Natural killer cell (primary cell): Measurements from ENCODE around the gene NEO1. TPM values are rescaled to one million over a fixed set of nuclear protein-coding genes. Genes with fewer than 3 reads are reported as not detected.
A peak's percentile ranks its signal among the peaks of the same experiment; 100 is the strongest.

Experiments
- ATAC-seq, 3 donors: fragments of 150-1000 bp in 2 of 3; fragments of 200-7000 bp in 1 of 3; cut with Tn5 transposase; 1 replicate in 1 of 3; 2 replicates in 2 of 3; pipeline ENCODE4 v1.10.0; 2021; ENCODE audit warnings: mild to moderate bottlenecking in 2 of 3, moderate library complexity in 2 of 3
- DNase-seq, 2 donors: peaks; one replicate each; pipeline versions ENCODE4 v3.0.0 to v3.0.0-alpha.2; 2013 to 2021; ENCODE audit warnings: mixed read lengths in 1 of 2
- H3K27ac ChIP-seq: one replicate; pipeline ENCODE4 v1.5.1; 2013; ENCODE audit warnings: mild to moderate bottlenecking, low read length
- H3K27me3 ChIP-seq: one replicate; pipeline ENCODE4 v1.6.1; 2013; ENCODE audit warnings: low read length; ENCODE audit not compliant: control insufficient read depth, insufficient read depth
- H3K36me3 ChIP-seq: one replicate; pipeline ENCODE4 v1.6.1; 2013; ENCODE audit warnings: low read length; ENCODE audit not compliant: control insufficient read depth, insufficient read depth
- H3K4me1 ChIP-seq: one replicate; pipeline ENCODE4 v1.6.1; 2013; ENCODE audit warnings: low read length; ENCODE audit not compliant: control insufficient read depth, insufficient read depth
- H3K4me3 ChIP-seq: one replicate; pipeline ENCODE4 v1.5.1; 2013; ENCODE audit warnings: low read length
- H3K9me3 ChIP-seq: one replicate; pipeline ENCODE4 v1.6.1; 2013; ENCODE audit warnings: low read length; ENCODE audit not compliant: control insufficient read depth, insufficient read depth
- H3K27ac Mint-ChIP-seq, 2 donors: one replicate each; pipeline ENCODE4 v1.8.0; 2022; ENCODE audit warnings: mild to moderate bottlenecking in 2 of 2, mixed read lengths in 2 of 2, moderate library complexity in 1 of 2
- H3K27me3 Mint-ChIP-seq, 2 donors: one replicate each; pipeline ENCODE4 v1.8.0; 2022; ENCODE audit warnings: low read depth in 2 of 2, mixed read lengths in 2 of 2
- H3K36me3 Mint-ChIP-seq: one replicate; pipeline ENCODE4 v1.8.0; 2022; ENCODE audit warnings: mixed read lengths
- H3K4me1 Mint-ChIP-seq, 2 donors: one replicate each; pipeline ENCODE4 v1.8.0; 2022; ENCODE audit warnings: mixed read lengths in 2 of 2
- H3K4me3 Mint-ChIP-seq: one replicate; pipeline ENCODE4 v1.8.0; 2022; ENCODE audit warnings: mild to moderate bottlenecking, moderate library complexity, mixed read lengths
- H3K9me3 Mint-ChIP-seq, 2 donors: one replicate each; pipeline ENCODE4 v1.8.0; 2022; ENCODE audit warnings: mixed read lengths in 2 of 2
- CTCF ChIP-seq: fragments of 200-600 bp; IDR thresholded peaks from one replicate; pipeline ENCODE4 v1.8.0; 2022; ENCODE audit warnings: antibody characterized with exemption
- WGBS: methylation state at CpG from one replicate; pipeline ENCODE4 v1.1.7; 2013; ENCODE audit warnings: missing lambda C conversion rate; ENCODE audit not compliant: insufficient coverage; 5-methylcytosine and 5-hydroxymethylcytosine counted together
- intact Hi-C: fragments of 100-400 bp; cut with micrococcal nuclease; formaldehyde crosslinking; loops from one replicate; pipeline ENCODE4 v1.14.2; 2022
- total RNA-seq, 4 donors: library from RNA; stranded (reverse); fragments of 120-200 nt in 1 of 4; gene quantifications; one replicate each; pipeline versions ENCODE4 v1.2.3 to v1.2.4, GENCODE V29; 2013 to 2022

The NEO1 gene
- total RNA-seq, 3 donors from 2014 or later (not counting 1 experiment from before 2014, with no cell fraction given) = 16.3 to 19.0 (median 17.4) TPM

GRCh38 chr15:73240866-73241499 is 188.7 kb downstream of the NEO1 start:
- no peaks in the 10 kb centered on the region for H3K9me3 ChIP-seq
- ATAC-seq (peak in 2 of 3 donors; percentile 40 to 66), DNase-seq (peak; percentile 57 to 81)
- no peaks in the 10 kb centered on the region for H3K36me3 ChIP-seq
- no peaks in the 10 kb centered on the region for H3K4me1 Mint-ChIP-seq
- no peak overlapping the region for H3K4me3 Mint-ChIP-seq
- H3K36me3 Mint-ChIP-seq = no peaks in the 10 kb centered on the region
- peaks cover 0 to 3% of the 10 kb centered on the region in 2 donors for H3K27me3 Mint-ChIP-seq
- no peaks in the 10 kb centered on the region for H3K9me3 Mint-ChIP-seq
- H3K27ac Mint-ChIP-seq = no peak overlapping the region
- intact Hi-C loops = loop anchor here (1.0 to 2.0 kb wide), 3 partner anchors 24 to 459 kb away; no protein-coding TSS in a partner anchor
- WGBS = no CpG with 5 or more reads among the region's 4 CpGs
- no peaks in the 10 kb centered on the region for H3K4me1 ChIP-seq
- H3K4me3 ChIP-seq = no peak overlapping the region
- peak; percentile 98 for TF ChIP-seq CTCF
- H3K27ac ChIP-seq = no peak overlapping the region
- H3K27me3 ChIP-seq = no peaks in the 10 kb centered on the region

- peak in 1 of 2 donors; percentile 41 for DNase-seq
- Histone ChIP-seq H3K4me1 (no peaks in the 10 kb centered on the region), H3K36me3 (no peaks in the 10 kb centered on the region), H3K4me3 (no peak overlapping the region), H3K27ac (no peak overlapping the region), H3K9me3 (no peaks in the 10 kb centered on the region), H3K27me3 (no peaks in the 10 kb centered on the region)
- no peaks in the 10 kb centered on the region for H3K9me3 Mint-ChIP-seq
- no peak for TF ChIP-seq CTCF
- no peak overlapping the region for H3K4me3 Mint-ChIP-seq
- ATAC-seq = peak in 2 of 3 donors; percentile 40 to 53
- no peaks in the 10 kb centered on the region for H3K36me3 Mint-ChIP-seq
- peaks cover 0 to 5% of the 10 kb centered on the region in 2 donors for H3K27me3 Mint-ChIP-seq
- H3K27ac Mint-ChIP-seq = no peak overlapping the region
- H3K4me1 Mint-ChIP-seq = no peaks in the 10 kb centered on the region
- intact Hi-C loops = no loop called here
- 67% methylated on average over 5 of the region's 6 CpGs for WGBS
Observed at GRCh38 chr15:73244333-73244732, 192.1 kb downstream of the NEO1 start.

GRCh38 chr15:73246439-73246838 is 194.2 kb downstream of the NEO1 start:
- H3K27ac Mint-ChIP-seq = no peak overlapping the region
- no peaks in the 10 kb centered on the region for H3K36me3 Mint-ChIP-seq
- no peaks in the 10 kb centered on the region for H3K36me3 ChIP-seq
- H3K9me3 Mint-ChIP-seq = no peaks in the 10 kb centered on the region
- no peaks in the 10 kb centered on the region for H3K9me3 ChIP-seq
- no peaks in the 10 kb centered on the region for H3K4me1 Mint-ChIP-seq
- H3K4me3 ChIP-seq = no peak overlapping the region
- no peak for TF ChIP-seq CTCF
- DNase-seq (no peak), ATAC-seq (no peak)
- intact Hi-C loops = no loop called here
- peaks cover 0 to 2% of the 10 kb centered on the region in 2 donors for H3K27me3 Mint-ChIP-seq
- H3K27ac ChIP-seq = no peak overlapping the region
- no peak overlapping the region for H3K4me3 Mint-ChIP-seq
- H3K4me1 ChIP-seq = no peaks in the 10 kb centered on the region
- H3K27me3 ChIP-seq = no peaks in the 10 kb centered on the region

- Histone ChIP-seq H3K4me1 (no peaks in the 10 kb centered on the region), H3K27me3 (no peaks in the 10 kb centered on the region), H3K27ac (no peak overlapping the region), H3K36me3 (no peaks in the 10 kb centered on the region), H3K9me3 (no peaks in the 10 kb centered on the region), H3K4me3 (no peak overlapping the region)
- WGBS = 91% methylated on average over 1 of the region's 1 CpG
- H3K27me3 Mint-ChIP-seq = peaks cover 0 to 2% of the 10 kb centered on the region in 2 donors
- ATAC-seq = no peak
- no peak for DNase-seq
- intact Hi-C loops = no loop called here
- no peaks in the 10 kb centered on the region for H3K9me3 Mint-ChIP-seq
- no peak for TF ChIP-seq CTCF
- H3K4me1 Mint-ChIP-seq = no peaks in the 10 kb centered on the region
- no peak overlapping the region for H3K4me3 Mint-ChIP-seq
- no peaks in the 10 kb centered on the region for H3K36me3 Mint-ChIP-seq
- no peak overlapping the region for H3K27ac Mint-ChIP-seq
Observed at GRCh38 chr15:73246898-73247297, 194.6 kb downstream of the NEO1 start.
